ENCODE measurements around the gene COL19A1.
A peak's percentile ranks its signal among the peaks of the same experiment; 100 is the strongest.

Gene COL19A1

DNA sequence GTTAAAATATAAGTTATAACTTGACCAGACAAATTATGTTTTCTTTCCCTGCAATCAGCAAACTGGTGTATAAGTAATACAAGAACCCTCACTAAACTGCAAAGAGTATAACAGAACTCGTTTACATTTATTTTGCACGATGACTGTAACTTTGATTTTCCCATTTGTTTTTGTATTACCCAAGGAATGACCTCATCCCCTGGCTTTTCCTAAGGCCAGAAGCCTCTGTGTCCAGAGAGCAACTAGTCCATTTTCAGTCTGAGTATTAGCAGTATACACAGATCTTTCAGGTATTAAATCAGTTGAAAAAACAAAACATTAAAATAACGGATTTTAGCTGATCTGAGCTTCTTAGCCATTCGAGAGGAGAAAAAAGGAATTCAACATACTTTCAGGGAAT is 17.2 kb downstream of the COL19A1 start:
- Histone ChIP-seq H2BK120ac (ENCODE audit: low read depth, low read length) (no peak overlapping the region), H3K4me2 (ENCODE audit: low read length, poor library complexity, severe bottlenecking) (no peak overlapping the region), H2BK15ac (ENCODE audit: low read depth, poor library complexity, severe bottlenecking) (no peak overlapping the region), H3K23ac (ENCODE audit: low read length in 2 of 2) (no peak overlapping the region), H3K9ac (ENCODE audit: low read length) (no peak overlapping the region), H3K4me3 (ENCODE audit: insufficient read depth in 1 of 2, low read depth in 1 of 2, low read length in 2 of 2) (no peak overlapping the region), H2AK5ac (ENCODE audit: low read length, severe bottlenecking) (no peak overlapping the region), H3K4ac (ENCODE audit: low read depth in 1 of 2, low read length in 2 of 2) (no peak overlapping the region), H3K79me1 (replicated peaks; ENCODE audit: low read length, poor library complexity, severe bottlenecking) (no peaks in the 10 kb centered on the region), H3K4me1 (ENCODE audit: control insufficient read depth, insufficient read depth, low read depth, low read length) (no peaks in the 10 kb centered on the region), H4K8ac (ENCODE audit: low read length) (no peak overlapping the region), H3K36me3 (ENCODE audit: control insufficient read depth in 1 of 2, insufficient read depth in 2 of 2, low read depth in 1 of 2, low read length in 2 of 2) (no peaks in the 10 kb centered on the region), H3K9me3 (ENCODE audit: control insufficient read depth, low read length) (no peaks in the 10 kb centered on the region), H3K27ac (ENCODE audit: low read length, poor library complexity, severe bottlenecking) (no peak overlapping the region), H4K91ac (ENCODE audit: low read length) (no peak overlapping the region), H2AFZ (ENCODE audit: low read depth, low read length) (no peak overlapping the region), H3K27me3 (ENCODE audit: control insufficient read depth in 1 of 2, insufficient read depth in 1 of 2, low read length in 2 of 2) (no peaks in the 10 kb centered on the region), H2BK5ac (ENCODE audit: low read depth, low read length, poor library complexity, severe bottlenecking) (no peak overlapping the region), H2BK12ac (ENCODE audit: low read length in 2 of 2) (no peak overlapping the region), H3K18ac (ENCODE audit: low read depth in 1 of 2, low read length in 2 of 2) (no peak overlapping the region), H3K14ac (ENCODE audit: low read length in 2 of 2) (no peak overlapping the region)
- DNase-seq, result peak; percentile 32
- 84% methylated on average over 2 of the region's 4 CpGs for WGBS

DNA sequence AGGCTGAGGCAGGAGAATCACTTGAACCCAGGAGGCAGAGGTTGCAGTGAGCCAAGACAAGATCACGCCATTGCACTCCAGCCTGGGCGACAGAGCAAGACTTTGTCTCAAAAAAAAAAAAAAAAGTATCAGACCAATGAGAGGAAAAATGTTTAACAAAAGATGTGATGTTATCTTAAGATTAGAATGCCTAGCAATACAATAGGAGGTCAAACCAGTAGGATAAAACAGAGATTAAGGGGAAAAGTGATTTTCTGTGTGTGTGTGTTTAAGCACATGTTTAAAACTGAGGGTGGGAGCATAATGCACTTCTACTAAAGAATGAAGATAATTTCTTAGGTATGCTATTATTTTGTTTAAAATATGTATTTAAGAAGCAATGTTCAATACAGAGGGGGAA is 17.9 kb downstream of the COL19A1 start:
- no peak overlapping the region for H2AFZ ChIP-seq (ENCODE audit: low read depth, low read length)
- no peak overlapping the region for H4K8ac ChIP-seq (ENCODE audit: low read length)
- H3K23ac ChIP-seq (ENCODE audit: low read length in 2 of 2), result no peak overlapping the region
- DNase-seq, result no peak
- H2AK5ac ChIP-seq (ENCODE audit: low read length, severe bottlenecking), result no peak overlapping the region
- no peak overlapping the region for H3K9ac ChIP-seq (ENCODE audit: low read length)
- H3K4me3 ChIP-seq (ENCODE audit: insufficient read depth in 1 of 2, low read depth in 1 of 2, low read length in 2 of 2), result no peak overlapping the region
- H3K14ac ChIP-seq (ENCODE audit: low read length in 2 of 2), result no peak overlapping the region
- no peak overlapping the region for H4K91ac ChIP-seq (ENCODE audit: low read length)
- no peak overlapping the region for H3K27ac ChIP-seq (ENCODE audit: low read length, poor library complexity, severe bottlenecking)
- no peaks in the 10 kb centered on the region for H3K9me3 ChIP-seq (ENCODE audit: control insufficient read depth, low read length)
- H3K4ac ChIP-seq (ENCODE audit: low read depth in 1 of 2, low read length in 2 of 2), result no peak overlapping the region
- H3K4me1 ChIP-seq (ENCODE audit: control insufficient read depth, insufficient read depth, low read depth, low read length), result no peaks in the 10 kb centered on the region
- no peak overlapping the region for H2BK15ac ChIP-seq (ENCODE audit: low read depth, poor library complexity, severe bottlenecking)
- no peaks in the 10 kb centered on the region for H3K36me3 ChIP-seq (ENCODE audit: control insufficient read depth in 1 of 2, insufficient read depth in 2 of 2, low read depth in 1 of 2, low read length in 2 of 2)
- H3K4me2 ChIP-seq (ENCODE audit: low read length, poor library complexity, severe bottlenecking), result no peak overlapping the region
- no peak overlapping the region for H2BK120ac ChIP-seq (ENCODE audit: low read depth, low read length)
- H2BK5ac ChIP-seq (ENCODE audit: low read depth, low read length, poor library complexity, severe bottlenecking), result no peak overlapping the region
- WGBS, result 100% methylated on average over 1 of the region's 2 CpGs
- H3K18ac ChIP-seq (ENCODE audit: low read depth in 1 of 2, low read length in 2 of 2), result no peak overlapping the region
- H3K79me1 ChIP-seq (replicated peaks; ENCODE audit: low read length, poor library complexity, severe bottlenecking), result no peaks in the 10 kb centered on the region
- no peaks in the 10 kb centered on the region for H3K27me3 ChIP-seq (ENCODE audit: control insufficient read depth in 1 of 2, insufficient read depth in 1 of 2, low read length in 2 of 2)
- H2BK12ac ChIP-seq (ENCODE audit: low read length in 2 of 2), result no peak overlapping the region

DNA sequence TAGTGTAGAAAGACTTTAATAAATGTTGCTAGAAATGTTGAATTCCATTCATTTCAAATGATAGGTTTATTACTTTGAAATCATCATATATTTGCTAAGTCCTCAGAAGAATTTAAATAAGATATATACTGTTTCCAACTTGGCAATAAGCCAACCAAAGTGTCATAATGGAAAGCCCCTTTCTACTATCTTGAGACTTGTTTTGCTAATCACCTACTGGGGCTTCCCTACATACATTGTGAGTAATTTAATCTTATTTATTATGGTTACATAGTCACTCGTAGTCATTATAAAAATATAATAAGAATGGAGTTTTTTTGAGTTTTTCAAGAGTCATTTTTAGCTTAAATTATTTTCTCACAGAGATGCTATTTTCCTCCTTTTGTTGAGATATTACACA is 20.7 kb downstream of the COL19A1 start:
- Histone ChIP-seq H3K4me3 (ENCODE audit: insufficient read depth in 1 of 2, low read depth in 1 of 2, low read length in 2 of 2) (no peak overlapping the region), H4K91ac (ENCODE audit: low read length) (no peak overlapping the region), H3K14ac (ENCODE audit: low read length in 2 of 2) (no peak overlapping the region), H2AK5ac (ENCODE audit: low read length, severe bottlenecking) (no peak overlapping the region), H3K4me2 (ENCODE audit: low read length, poor library complexity, severe bottlenecking) (no peak overlapping the region), H3K27ac (ENCODE audit: low read length, poor library complexity, severe bottlenecking) (no peak overlapping the region), H2BK12ac (ENCODE audit: low read length in 2 of 2) (no peak overlapping the region), H3K4me1 (ENCODE audit: control insufficient read depth, insufficient read depth, low read depth, low read length) (no peaks in the 10 kb centered on the region), H3K27me3 (ENCODE audit: control insufficient read depth in 1 of 2, insufficient read depth in 1 of 2, low read length in 2 of 2) (no peaks in the 10 kb centered on the region), H3K4ac (ENCODE audit: low read depth in 1 of 2, low read length in 2 of 2) (no peak overlapping the region), H3K23ac (ENCODE audit: low read length in 2 of 2) (no peak overlapping the region), H4K8ac (ENCODE audit: low read length) (no peak overlapping the region), H3K18ac (ENCODE audit: low read depth in 1 of 2, low read length in 2 of 2) (no peak overlapping the region), H2BK15ac (ENCODE audit: low read depth, poor library complexity, severe bottlenecking) (no peak overlapping the region), H3K36me3 (ENCODE audit: control insufficient read depth in 1 of 2, insufficient read depth in 2 of 2, low read depth in 1 of 2, low read length in 2 of 2) (no peaks in the 10 kb centered on the region), H2AFZ (ENCODE audit: low read depth, low read length) (no peak overlapping the region), H2BK120ac (ENCODE audit: low read depth, low read length) (no peak overlapping the region), H3K9me3 (ENCODE audit: control insufficient read depth, low read length) (no peaks in the 10 kb centered on the region), H3K9ac (ENCODE audit: low read length) (no peak overlapping the region), H2BK5ac (ENCODE audit: low read depth, low read length, poor library complexity, severe bottlenecking) (no peak overlapping the region), H3K79me1 (replicated peaks; ENCODE audit: low read length, poor library complexity, severe bottlenecking) (no peaks in the 10 kb centered on the region)
- no CpG with 5 or more reads among the region's 1 CpG for WGBS
- no peak for DNase-seq

- 67% methylated on average over 3 of the region's 5 CpGs for WGBS
- no peak overlapping the region for H2BK120ac ChIP-seq (ENCODE audit: low read depth, low read length)
These were observed 21.5 kb downstream of the COL19A1 start for GRCh38 chr6:69887714-69888345.

More at GRCh38 chr6:69887714-69888345, 21.5 kb downstream of the COL19A1 start:
- Histone ChIP-seq H3K18ac (ENCODE audit: low read depth in 1 of 2, low read length in 2 of 2) (peak overlapping the region in 1 of 2 experiments; percentile 62), H3K4ac (ENCODE audit: low read depth in 1 of 2, low read length in 2 of 2) (no peak overlapping the region), H2BK15ac (ENCODE audit: low read depth, poor library complexity, severe bottlenecking) (peak overlapping the region; percentile 80), H3K27ac (ENCODE audit: low read length, poor library complexity, severe bottlenecking) (no peak overlapping the region), H2AFZ (ENCODE audit: low read depth, low read length) (no peak overlapping the region), H3K9me3 (ENCODE audit: control insufficient read depth, low read length) (no peaks in the 10 kb centered on the region), H3K4me3 (ENCODE audit: insufficient read depth in 1 of 2, low read depth in 1 of 2, low read length in 2 of 2) (no peak overlapping the region), H3K4me1 (ENCODE audit: control insufficient read depth, insufficient read depth, low read depth, low read length) (no peaks in the 10 kb centered on the region), H4K8ac (ENCODE audit: low read length) (no peak overlapping the region), H3K36me3 (ENCODE audit: control insufficient read depth in 1 of 2, insufficient read depth in 2 of 2, low read depth in 1 of 2, low read length in 2 of 2) (no peaks in the 10 kb centered on the region), H3K4me2 (ENCODE audit: low read length, poor library complexity, severe bottlenecking) (no peak overlapping the region), H3K23ac (ENCODE audit: low read length in 2 of 2) (no peak overlapping the region), H4K91ac (ENCODE audit: low read length) (no peak overlapping the region), H3K79me1 (replicated peaks; ENCODE audit: low read length, poor library complexity, severe bottlenecking) (no peaks in the 10 kb centered on the region), H2BK5ac (ENCODE audit: low read depth, low read length, poor library complexity, severe bottlenecking) (no peak overlapping the region), H3K14ac (ENCODE audit: low read length in 2 of 2) (no peak overlapping the region), H2BK12ac (ENCODE audit: low read length in 2 of 2) (peak overlapping the region in 1 of 2 experiments; percentile 52), H3K9ac (ENCODE audit: low read length) (no peak overlapping the region), H2AK5ac (ENCODE audit: low read length, severe bottlenecking) (no peak overlapping the region), H3K27me3 (ENCODE audit: control insufficient read depth in 1 of 2, insufficient read depth in 1 of 2, low read length in 2 of 2) (no peaks in the 10 kb centered on the region)
- DNase-seq, result no peak

Data from mesenchymal stem cell (in vitro differentiated cells and primary cell).